HG02870 (cell line): ENCODE results near the gene DNAJC17.

Experiments used
- ATAC-seq: cut with Tn5 transposase; IDR thresholded peaks from one replicate; pipeline ENCODE4 v1.9.1; 2021; ENCODE audit warnings: mild to moderate bottlenecking, moderate library complexity; ENCODE audit not compliant: unreplicated experiment

The DNAJC17 gene

DNA sequence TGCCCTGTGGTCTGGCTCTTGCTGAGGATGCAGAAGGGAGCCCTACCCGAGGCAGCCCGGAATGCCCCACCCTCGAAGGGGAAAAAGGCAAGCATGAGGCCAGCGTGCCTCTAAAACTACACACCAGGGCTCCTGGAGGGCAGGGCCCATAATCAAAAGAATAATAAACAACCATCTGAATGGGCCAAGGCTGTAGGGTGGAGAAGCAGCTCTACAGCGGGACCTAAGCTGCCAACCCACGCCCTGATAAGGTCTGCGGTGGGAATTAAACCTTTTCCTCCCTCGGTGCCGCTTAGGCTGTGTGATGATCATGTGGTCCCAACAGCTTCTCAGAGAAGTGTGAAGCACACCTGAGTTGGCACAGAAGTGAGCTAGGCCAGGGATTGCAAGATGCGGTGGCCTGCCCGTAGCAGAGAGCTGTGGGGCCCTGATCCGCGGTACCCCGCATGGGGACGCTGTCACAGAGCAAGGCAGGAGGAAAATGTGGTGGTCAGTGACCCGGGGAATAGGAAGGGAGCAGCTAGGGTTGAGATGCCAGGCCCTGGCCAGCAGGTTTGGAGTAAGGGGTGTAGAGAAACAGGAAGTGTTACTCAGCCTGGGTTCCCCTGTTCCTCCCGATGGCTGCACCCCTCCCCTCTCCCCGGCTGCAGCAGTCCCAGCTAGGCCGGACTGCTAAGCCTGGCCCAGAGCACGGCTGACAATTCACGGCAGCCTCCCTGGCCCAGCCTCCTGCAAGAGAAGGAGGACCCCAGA lies 38.6 kb downstream of the DNAJC17 start:
- ATAC-seq = no peak

DNA sequence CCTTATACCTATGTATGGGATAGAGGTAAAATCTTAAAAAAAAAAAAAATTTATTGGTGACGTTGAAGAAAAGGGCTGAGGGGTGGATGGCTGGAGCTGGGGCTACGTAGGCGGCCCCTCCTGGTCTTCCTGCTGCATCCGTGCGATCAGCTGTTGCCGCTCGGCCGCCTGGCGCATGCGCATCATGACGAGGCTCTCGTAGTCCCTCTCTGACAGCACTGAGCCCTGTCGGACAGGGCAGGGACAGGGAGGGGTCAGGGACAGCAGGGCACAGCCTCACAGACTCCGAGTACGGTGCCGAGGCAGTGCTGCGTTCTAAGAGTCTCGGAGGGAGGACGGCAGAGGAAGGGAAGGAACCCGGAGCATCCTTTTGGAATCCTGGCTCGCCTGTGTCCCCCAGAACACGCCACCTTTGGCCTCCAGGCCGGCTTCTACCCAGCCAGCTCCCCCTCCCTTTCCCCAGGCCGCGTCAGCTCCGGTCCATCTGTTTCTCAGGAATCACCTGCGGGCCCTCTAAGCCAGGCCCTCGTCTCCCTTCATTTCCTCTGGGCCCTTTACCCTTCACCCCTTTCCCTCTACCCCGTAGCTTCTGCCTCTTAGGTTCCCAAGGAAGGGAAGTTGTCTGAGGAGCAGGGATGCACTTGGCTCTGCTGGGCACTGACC lies 39.3 kb downstream of the DNAJC17 start:
- no peak for ATAC-seq

DNA sequence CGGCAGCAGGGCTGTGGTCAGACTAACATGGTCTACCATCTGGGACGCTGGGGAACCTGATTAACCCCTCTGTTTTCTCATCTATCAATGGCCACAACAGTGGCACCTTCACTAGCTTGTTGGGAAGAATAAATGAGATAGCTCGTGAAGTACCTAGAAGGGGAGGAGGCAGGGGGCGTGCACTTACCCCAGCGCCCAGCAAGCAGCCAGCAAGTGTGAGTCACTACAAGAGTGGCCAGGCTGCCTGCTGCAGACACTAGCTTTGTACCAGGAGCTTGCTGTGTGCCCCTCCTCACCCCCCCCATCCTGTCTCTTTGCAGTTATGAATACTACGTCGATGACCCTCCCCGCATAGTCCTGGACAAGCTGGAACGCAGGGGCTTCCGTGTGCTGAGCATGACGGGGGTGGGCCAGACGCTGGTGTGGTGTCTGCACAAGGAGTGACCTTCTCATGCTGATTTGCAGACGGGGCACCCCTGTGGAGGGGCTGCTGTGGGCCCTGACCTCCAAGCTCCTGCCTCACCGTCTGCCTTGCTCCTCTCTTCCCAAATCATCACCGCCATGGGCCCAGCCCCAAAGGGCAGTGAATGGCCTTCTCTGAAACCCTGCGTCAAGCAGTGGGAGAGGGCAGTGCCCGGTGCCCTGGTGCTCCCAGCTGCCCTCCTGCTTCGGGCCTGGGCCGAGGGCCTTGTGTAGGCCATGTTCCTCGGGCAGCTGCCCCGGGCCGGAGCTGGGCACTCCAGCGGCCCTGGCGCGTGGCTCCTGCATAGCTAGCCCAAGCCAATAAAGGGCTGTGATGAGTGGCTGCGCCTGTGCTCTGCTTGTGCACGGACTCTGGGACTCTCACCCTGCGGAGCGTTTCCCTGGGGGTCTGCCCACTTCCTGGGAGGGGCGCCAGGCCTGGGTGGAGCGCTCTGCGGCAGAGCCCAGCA lies 40.1 kb downstream of the DNAJC17 start:
- no peak for ATAC-seq

DNA sequence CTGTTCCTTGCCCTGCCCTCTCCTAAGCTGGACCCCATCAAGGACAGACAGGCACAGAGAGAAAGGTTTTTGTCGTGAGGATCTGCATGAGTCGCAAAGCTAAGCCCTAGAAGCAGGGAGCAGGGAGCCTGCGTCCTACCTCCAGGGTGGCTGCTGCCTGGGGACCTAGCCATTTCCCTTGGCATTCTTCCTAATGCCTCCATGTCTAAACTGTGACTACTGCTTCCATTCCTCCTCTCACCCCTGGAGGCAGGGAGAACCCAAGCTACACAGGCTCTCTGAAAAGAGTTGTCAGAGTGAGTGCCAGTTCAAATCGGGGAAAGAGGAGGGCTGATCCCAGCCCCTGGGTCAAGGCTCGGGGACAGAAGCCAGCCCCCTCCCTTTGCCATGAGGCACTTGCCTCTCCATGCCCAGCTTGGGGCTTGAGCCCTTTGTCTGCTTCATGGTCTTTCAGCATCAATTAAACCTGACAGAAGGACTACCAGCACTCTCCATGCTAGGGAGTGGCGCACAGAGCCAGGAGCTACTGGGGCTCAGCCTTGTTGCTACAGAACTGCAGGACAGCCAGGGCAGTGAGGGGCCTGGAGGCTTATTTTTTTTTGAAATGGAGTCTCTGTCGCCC lies 41.0 kb downstream of the DNAJC17 start:
- no peak for ATAC-seq

DNA sequence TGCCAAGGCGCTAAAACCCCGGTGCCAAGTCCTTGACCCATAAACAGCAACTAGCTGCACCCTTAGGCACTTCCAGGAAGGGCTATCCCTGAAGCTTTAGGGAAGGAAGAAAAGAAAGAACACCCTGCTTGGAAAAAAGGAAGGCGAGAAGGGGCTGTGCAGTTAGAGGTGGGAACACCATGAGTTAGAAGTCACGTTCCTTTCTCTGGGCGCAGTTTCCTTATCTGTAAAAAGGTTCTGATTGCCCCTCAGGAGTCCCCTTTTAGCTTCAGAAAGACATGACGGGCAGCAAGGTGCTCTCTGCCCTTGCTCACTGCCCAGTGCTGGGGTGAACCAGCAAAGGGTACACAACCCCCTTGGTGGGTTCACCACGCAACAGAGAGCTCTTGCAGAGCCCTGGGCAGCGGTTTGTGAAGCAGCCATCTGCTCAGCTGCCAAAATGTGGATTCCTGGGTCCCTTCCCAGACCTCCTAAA lies 42.6 kb downstream of the DNAJC17 start:
- ATAC-seq = no peak

DNA sequence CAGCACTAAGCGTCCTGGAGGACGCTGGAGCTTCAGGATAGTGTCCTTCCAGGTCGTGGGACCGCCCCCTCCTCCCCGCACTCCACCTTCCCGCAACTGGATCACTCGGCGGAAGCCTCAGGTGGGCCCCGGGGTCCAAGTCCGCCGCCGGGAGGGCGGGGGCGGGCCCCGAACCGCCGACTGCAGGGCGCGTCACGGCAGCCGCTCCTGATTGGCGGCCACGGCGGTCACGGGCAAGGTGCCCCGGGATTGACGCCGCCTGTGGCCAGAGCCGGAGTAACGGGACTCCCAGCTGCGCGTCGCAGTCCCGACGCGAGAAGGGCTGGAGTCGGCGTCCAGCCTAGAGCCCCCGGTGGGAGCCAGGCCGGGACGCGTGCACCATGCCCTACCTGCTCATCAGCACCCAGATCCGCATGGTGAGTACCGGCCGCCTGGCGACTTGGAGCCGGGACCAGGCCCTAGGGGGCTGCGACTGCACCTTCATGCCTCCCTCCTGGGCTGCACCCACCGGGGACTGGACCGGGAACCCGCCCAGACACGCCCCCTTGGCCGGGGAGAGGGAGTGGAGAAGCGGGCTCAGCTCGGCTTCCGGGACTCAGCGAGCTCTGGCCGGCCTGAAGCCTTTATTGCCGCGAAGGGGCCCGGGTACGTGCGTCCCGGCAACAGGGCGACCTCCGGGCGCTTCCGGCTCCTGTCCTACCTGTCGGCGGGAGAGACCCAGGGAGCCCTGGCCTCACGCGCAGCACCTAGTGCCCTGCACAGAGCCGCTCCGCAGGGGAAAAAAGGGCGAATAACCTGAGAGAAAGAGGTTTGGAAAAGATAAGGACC lies 43.3 kb downstream of the DNAJC17 start, which contains the start of gene GCHFR:
GCHFR (plus strand) TSS at position 268 of the 828 bp plus-strand sequence; CDS start at position 381, 113 bp downstream.
- ATAC-seq = no peak

DNA sequence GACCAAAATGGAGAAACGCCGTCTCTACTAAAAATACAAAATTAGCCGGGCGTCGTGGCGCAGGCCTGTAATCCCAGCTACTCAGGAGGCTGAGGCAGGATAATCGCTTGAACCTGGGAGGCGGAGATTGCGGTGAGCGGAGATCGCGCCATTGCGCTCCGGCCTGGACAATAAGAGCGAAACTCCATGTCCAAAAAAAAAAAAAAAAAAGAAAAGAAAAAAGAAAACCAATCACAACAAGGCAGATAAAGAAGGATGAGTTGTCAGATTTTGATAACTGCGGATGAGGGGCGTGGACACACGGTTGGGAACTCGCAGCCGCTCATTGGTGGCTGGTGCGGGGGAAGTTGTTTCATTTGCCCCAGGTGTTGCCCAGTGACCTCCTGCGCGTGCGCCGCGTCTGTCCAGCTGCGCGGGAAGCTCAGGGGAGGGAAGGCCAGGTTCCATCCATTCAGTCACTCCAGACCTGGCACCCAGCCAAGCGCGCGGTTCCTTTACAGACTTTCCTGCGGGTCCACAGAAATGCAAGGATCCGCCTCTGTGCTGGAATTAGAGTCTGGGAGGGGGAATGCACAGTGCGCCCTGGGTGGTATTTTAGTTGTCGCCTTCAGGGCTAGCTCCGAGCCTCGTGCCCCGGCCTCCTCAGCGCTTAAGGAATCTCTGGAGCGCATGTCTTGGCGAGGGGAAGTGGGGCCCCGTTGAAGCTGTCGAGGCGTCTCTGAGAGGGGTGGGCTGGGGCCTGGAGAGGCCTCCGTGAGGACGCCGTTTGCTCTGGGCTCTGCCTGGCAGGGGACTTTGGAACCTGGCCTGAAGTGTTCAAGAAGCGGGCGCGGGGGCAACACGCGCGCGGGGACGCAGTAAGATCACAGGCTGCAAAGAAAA lies 44.1 kb downstream of the DNAJC17 start:
- ATAC-seq = no peak

DNA sequence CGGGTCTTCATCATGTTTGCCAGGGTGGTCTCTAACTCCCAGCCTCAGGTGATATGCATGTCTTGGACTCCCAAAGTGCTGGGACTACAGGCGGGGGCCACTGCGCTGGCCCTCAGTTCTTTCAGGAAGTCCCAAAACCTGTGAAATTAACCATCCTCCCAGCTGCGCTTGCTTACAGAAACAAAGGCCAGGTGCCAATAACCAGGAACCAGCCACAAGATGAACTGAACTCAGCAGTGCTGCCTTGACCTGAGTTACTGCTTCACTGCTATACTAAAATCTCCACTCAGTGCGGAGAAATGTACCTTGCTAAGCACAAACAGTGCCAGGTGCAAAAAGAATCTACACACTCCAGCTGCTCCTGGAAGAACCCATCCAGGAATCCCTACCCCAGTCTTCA lies 47.3 kb downstream of the DNAJC17 start:
- ATAC-seq = no peak

DNA sequence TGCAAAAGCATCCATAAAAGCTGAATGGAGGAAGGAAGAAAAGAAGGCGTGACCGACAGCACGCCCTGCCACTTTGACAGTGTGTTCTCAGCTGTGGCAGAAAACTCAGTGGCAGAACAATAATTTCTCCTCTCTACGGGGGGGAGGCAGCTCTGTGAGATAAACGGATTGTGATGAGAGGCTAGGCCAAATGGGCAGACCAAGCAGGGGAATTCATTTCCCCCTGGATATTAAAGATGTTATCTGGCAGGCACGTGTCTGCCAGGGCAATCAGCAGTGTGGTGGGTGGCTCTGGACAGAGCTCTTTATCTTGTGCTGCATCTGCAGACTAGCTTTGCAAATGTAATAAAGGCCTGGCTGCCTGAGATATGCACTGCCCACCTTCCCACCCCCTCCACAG lies 50.3 kb downstream of the DNAJC17 start:
- no peak for ATAC-seq

DNA sequence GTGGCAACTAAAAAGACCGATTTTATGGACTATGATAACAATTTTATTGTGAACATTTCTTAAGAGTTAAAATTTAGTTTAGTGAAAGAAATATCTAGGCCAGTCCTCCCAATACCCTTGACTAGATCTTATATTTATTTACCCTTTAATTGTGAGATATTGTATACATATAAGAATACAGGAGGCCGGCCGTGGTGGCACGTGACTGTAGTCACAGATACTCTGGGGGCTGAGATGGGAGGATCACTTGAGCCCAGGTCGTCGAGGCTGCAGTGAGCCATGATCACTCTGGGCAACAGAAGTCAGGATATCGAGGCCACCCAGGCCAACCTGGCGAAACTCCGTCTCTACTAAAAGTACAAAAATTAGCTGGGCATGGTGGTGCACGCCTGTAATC lies 51.5 kb downstream of the DNAJC17 start:
- no peak for ATAC-seq

DNA sequence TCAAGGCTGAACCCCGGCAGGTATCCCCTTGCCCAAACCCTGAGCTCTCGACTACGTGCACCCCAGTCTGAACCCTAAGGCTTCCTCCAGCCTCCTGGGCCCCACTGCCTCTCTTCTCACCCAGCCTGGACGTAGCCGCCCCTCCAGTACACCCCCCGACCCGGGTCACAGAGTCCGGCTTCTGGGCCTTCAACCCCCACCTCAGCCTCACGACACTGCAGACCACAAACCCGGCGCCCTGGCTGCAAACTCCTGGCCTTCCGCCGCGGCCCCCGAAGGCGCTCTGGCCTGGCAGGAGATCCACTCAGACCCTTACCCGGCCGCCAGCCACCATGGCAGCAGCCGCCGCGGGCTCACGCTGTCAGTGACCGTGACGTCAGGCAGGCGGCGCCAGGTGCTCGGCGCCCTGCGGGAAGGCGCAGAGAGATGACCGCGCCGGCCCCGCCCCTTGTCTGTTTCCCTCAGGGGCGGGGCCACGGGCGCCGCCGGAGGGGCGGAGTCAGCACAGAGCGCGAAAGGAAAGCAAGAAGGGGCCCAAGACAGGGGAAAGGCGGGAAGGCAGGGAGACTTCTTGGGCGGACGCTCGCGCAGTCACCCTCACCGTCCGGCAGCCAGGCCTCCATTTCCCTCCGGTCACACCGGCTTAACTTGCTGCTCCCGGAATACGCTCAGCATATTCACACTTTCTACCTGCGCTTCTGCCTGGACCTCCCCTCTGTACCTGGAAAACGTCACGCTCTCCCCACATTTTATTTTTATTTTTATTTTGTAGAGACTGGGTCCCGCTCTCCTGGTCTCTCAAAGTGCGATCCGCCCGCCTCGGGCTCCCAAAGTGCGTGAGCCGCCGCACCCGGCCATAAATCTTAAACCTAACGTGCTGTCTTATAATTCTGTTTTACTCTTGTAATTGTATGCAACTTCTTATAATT lies 52.1 kb downstream of the DNAJC17 start, which contains the start of gene RMDN3:
RMDN3 (minus strand) TSS at position 372 of the 929 bp plus-strand sequence. CDS start 471 bp downstream, outside the sequence.
- ATAC-seq = peak; percentile 73

DNA sequence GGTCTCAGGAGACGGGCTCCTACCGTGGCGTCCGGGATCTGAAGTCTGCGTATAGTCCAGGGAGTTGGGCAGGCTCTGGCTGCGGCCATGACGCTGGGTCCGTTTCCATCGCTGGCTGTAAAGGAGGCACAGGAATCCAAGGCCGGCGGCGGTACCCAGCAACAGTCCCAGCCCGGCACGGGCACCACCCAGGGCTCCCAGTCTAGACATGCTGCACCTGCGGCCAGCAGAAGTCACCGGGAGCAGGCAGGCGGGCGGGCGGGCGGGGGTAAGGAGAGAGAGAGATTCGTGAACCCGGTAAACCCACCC lies 52.7 kb downstream of the DNAJC17 start:
- no peak for ATAC-seq

DNA sequence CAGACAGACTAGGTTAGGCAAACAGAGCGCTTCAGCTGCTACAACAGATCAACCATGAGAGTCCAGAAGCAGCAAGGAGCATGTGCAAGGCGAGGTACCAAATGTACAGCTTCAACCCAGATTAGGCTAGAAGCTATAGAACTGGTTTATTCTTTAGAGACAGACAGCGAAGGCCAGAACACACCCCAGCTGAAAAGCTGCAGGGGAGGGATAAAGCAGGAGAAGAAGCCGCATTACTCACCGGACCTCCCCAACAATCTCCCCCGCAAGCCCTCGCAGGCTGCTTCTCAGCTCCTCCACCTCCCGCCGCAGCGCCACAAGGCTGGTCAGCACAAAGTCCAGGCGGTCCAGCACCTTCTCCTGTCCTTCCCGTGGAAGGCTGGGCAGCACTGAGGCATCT lies 55.5 kb downstream of the DNAJC17 start:
- ATAC-seq = no peak

DNA sequence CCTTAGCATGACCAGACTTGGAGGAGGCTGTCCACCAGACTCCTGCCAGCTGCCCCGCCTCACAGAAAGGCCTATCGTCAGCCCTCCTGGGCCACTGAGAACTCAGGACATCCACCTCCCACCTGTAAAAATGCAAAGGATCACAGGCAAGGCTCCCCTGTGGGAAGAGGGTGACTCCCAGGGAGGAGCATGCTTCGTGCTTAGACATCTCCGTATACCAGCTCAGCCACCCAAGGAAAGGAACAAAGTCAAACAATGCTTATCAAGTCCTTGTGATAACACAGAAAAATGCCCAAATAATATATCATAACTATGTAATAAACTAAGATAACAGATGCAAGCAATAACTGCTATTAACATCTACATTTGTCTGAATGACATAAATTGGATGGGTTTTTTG lies 56.4 kb downstream of the DNAJC17 start:
- ATAC-seq = no peak

DNA sequence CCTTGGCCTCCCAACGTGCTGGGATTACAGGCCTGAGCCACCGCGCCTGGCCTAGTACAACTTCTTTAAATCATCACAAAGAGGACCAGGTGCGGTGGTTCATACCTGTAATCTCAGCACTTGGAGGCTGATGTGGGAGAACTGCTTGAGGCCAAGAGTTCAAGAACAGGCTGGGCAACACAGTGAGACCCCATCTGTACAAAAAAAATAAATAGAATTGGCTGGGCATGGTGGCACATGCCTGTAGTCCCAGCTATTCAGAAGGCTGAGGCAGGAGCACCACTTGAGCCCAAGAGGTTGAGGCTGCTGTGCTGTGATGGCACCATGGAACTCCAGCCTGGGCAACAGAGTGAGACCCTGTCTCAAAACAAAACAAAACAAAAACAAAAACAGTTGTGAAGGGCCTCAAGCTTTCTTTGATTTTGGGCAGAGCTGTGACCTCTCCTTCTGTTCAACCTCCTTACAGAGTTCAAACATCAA lies 58.1 kb downstream of the DNAJC17 start:
- ATAC-seq = no peak

DNA sequence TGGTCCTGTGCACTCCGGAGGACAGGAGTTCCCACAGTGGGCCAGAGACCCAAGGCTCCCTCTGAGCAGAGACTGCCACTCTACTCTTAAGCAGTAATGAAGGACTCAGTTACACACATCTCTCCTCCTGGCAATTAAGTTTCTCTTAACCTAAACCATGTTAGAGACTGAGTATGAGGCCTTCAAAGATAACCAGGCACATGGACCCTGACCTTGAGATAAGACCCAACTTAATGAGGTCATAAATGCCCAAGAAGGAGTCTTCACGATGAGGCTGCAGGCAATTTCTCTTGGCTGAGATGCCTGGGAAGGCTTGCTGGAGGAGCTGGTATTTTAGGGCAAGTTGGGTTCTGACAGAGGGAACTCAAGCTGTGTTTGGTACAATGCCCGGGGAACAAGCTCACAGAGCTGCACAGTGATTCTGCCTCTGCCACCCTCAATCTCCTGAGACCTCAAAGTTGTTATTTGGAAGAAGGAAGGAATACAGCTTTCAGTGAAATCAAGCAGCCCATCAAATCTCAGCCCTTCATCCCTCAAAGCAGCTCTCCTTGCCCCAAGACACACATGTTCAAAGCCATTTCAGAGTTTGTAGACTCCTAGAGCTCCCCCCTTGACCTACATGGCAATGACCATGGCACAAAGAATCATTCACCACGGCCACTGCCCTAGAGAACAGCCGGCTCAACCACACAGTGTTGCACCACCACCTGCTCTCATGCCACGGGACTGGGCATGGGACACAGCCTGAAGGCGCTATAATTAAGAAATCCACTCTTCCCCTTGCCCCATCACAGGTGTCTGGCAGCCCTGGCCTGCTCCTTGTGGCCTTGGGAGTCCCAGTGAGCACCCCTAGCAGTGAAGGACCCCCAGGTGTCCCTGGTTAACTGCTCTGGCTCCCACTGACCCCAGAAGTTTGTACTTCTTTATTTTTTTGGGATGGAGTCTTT lies 59.3 kb downstream of the DNAJC17 start:
- ATAC-seq = no peak
